HPDE6-E6E7 (cell line): ENCODE data around the gene ANKRD17.
"Not testable (repeated sequence)": the region's sequence is repeated elsewhere in the genome, so short reads cannot be mapped to it uniquely, and the experiment has no call there.

Experiments used
- DNase-seq: peaks from one replicate; pipeline ENCODE4 v3.0.0; 2011; ENCODE audit warnings: missing footprints; ENCODE audit errors: extremely low spot score

Gene ANKRD17

GRCh38 chr4:73248416-73248815 lies 10.2 kb downstream of the ANKRD17 start:
- DNase-seq, result no peak

DNA sequence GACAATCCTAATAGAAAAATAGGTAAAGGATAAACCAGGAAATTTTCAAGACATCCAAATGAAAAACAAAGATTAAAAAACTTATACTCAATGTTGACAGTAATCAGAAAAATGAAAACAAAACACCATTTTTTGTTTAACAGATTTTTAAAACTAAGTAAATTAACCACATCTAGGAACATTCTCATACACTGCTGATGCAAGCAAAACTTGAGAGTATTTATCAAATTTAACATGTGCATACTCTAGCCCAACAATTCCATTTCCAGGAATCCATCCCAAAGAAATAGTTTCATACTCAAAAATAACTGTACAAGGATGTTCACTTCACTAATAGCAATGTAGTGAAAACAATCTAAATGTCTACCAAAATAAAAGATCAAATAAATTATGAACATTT lies 11.5 kb downstream of the ANKRD17 start:
- DNase-seq, result no peak

DNA sequence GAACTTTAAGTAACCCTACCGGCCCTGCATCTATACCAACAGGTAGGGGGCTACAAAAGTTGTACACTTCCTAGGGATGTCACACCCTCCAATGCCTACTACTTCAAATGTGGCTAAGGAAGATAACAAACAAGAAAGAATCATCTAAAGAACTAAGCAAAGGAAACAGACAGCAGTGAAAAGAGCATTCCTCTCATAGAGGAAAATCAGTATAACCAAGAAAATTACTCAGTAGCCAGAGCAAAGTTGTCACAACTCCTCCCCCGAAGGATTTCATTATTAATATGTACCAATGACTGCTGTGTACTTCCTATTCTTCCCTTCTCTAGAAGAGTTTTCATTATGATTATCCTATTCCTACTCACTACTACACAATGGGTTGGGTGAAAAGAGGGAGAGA lies 12.6 kb downstream of the ANKRD17 start:
- DNase-seq, result no peak

DNA sequence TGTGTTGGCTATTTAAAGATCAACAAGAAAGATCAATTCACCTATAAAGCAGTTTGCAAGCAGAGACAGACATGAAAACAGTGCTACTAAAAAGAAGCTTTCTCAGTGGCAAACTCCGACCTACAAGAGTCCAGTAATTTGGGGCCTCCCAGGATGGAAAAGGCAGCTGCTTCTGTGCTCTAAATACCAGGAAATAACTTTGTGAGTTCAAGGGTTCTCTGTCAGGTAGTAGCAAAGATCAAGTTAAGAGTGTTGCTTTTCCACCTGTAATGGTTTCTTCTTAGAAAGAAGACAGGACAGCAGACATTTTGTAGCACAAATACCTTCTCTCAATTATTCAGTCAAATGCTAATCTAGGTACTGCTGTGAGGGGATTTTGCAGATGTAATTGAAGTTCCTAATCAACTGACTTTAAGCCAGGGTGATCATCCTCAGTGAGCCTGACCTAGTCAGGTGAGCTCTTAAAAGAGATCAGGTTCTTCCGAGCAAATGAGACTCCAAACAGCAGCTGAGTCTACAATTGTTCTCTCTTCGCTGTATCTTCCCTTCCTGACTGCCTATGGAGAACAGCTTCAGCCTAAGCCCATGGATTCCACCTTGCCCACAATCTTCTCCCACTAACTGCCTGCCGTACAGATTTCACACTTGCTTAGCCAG lies 13.5 kb downstream of the ANKRD17 start:
- no peak for DNase-seq

DNA sequence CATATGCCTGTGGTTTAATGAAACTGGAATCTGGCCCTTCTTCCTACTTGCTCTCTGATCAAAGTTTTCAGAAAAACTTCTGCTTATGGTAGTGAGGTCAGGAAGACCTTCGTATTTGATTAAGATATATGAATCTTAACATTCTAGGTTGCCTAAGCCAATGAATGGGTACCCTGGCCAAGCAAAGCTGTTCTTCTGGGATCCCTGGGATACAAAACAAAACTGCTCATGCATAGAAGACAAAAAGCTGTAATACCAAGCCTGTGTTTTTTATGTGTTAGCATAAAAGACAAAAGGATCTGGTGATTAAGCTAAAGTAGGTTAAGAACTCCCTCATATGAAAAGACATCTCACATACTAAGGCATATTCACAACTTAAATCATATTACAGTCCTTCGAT lies 21.6 kb downstream of the ANKRD17 start:
- DNase-seq, result no peak

DNA sequence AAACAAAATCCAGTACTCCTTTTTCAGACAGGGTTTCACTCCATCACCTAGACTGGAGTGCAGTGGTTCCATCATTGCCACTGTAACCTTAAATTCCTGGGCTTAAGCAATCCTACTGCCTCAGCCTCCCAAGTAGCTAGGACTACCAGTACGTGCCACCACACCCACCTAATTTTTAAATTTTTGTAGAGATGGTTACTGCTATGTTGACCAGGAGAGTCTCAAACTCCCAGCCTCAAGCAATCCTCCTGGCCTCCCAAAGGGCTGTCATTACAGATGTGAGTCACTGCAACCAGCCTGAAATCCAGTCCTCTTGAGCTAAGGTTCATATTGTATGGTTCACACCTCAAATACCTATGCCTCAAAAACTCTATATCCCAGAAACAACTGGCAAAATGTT lies 22.4 kb downstream of the ANKRD17 start:
- DNase-seq, result no peak

DNA sequence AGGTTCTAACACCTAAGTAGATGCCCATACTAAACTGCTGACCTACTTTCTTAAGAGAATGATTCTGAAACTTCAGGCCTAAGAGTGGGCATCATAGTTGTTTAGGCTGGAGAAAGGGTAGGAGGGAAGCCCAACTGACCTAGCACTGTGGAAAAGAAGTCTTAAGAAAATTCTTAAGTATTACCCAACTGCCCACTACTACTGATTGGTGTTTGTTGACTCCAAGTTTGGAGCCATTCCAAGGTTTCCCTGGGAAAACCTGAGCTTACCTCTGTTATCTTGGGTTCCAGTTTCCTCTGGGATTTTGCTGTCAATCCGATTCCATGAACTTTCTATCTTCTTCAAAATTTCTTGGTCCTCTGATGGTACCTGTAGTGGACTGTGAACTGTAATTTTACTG lies 23.9 kb downstream of the ANKRD17 start:
- no peak for DNase-seq

DNA sequence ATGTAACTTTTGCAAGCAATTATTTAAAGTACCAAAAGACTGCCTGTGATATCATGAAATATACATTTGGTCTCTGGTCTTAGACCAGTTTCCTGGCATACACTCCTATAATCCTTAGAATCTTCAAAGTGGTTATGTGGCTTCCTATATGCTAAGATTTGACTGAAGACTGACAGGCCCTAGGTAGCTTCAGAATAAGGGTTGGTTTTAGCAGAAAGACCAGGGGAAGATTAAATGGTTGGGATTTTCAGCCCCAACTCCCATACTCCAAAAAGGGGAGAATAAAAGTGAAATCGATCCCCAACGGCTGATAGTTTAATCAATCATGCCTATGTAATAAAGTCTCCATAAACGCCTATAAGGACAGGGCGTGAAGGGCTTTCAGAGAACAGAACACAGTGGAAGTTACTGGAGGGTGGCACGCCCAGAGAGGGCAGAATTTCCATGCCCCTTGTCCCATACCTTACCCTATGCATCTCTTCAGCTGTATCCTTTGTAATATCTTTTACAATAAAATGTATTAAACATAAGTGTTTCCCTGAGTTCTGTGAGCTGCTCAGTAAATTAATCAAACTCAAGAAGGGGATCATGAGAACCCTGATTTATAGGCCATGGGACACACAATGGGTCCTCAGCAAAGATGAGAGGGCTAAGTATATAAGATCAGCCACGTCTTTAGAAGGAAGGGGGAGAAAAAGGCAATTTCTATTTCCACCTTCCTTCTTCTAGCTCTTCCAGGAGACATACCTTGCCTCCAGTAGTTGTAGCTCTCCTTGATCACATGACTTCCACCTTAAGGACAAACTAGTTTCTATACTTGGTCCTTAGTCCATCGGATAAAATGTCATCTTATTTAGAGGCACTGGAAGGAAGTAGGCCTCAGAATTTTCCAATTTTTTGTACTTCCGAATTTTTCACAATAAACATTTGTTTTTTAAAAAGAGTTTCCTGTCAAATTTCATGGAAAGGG lies 26.8 kb downstream of the ANKRD17 start:
- no peak for DNase-seq

DNA sequence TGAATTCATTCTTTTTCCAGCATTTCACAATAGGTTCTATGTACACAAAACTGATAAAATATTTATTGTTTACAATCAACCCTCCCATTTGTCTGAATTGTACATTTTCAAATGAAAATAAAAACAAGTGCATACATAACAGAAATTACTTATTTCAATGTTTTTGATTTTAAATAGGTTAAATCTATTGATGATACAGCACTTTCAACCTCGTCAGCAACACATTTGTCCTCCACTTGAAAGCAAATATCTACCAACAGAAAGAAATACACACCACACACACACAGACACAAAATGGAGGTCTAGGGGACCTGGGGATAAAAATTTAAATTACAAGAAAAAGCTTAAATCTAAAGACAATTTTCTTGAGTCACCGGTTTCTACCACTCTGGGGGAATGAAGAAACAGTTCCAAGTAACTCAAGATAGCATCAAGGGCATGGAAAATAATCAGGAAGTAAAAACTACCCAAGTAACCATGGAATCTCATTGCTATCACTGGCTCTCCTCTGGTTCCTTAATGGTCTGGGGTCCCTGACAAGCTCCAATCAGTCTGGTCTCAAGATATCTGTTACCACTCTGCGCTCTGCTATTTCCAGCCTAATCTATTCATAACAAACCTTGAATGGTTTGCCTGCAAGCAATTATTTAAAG lies 27.6 kb downstream of the ANKRD17 start:
- no peak for DNase-seq

- not testable (repeated sequence) for DNase-seq
Measured at GRCh38 chr4:73228800-73229199, 29.8 kb downstream of the ANKRD17 start.

DNA sequence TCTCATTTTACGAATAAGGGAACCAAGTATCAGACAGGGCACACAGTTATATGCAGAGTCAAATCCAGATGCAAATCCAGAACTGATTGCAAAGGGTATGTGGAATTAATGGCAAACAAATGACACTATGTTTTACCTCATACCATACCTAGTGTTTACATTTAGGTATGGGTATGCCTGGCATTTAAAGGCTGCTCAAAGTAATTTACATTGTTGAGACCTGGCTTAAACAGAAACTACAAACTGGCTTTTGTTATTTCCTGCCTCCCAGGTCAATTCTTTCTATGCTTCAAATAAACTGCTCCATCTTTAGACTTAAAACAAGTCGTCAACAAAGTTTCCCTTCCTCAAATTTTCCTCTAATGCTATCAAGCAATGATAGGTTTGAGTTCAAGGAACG lies 33.7 kb downstream of the ANKRD17 start:
- no peak for DNase-seq

GRCh38 chr4:73223258-73223650 lies 35.3 kb downstream of the ANKRD17 start:
- no peak for DNase-seq

- peak; percentile 73 for DNase-seq
Measured at GRCh38 chr4:73222466-73223257, 35.9 kb downstream of the ANKRD17 start.

DNA sequence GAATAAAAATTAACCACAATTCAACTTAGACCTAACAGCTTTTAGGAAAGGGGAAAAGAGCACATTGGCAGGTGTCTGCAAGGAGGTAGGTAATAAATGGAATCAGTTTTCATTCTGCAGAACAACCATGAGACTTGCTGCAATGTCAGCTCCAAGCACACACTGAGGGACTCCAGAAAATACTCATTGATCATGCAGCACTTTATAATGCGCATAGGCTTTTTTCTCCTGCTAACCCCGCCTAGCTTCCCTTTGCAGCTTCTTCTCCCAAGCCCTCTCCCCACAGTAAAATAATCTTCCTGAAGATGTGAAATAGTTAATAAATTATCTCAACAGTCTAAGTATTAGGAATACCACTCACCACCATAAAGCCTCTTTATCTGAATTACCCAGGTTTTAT lies 36.9 kb downstream of the ANKRD17 start:
- DNase-seq, result no peak

GRCh38 chr4:73220815-73221214 lies 37.8 kb downstream of the ANKRD17 start:
- DNase-seq, result no peak

DNA sequence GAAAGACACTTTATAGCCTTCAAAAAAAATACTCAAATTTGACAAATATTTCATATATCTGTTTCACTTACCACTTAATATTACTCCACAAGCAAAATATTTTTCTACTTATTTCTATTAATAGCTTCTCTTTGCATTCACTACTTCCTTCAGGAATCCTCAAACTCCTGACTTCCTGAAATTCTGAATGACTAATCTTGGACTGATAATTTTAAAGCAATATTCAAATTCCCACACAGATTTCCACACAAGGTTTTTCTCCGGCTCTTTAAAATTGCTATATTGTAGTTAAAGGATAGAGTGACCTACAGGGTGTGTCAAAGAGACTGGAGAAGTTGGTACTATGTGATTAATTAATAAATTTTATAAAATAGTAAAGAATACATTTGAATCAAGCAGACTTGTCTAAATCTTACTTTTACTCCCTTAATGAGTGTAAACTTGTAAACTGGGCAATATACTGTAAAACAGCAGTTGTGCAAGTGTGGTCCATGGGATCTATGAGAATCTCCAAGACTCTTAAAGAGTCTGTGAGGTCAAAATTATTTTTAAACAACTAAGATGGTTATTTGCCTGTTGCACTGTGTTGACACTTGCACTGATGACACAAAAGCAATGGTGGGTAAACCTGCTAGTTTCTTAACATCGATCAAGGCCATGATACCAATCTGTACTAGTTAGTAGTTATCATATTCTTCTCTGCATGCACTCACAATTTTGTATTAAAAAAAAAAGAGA lies 44.5 kb downstream of the ANKRD17 start:
- DNase-seq, result no peak

- DNase-seq, result no peak
Measured at GRCh38 chr4:73212982-73213730, 45.4 kb downstream of the ANKRD17 start.

GRCh38 chr4:73211968-73212367 lies 46.6 kb downstream of the ANKRD17 start:
- DNase-seq, result no peak

DNA sequence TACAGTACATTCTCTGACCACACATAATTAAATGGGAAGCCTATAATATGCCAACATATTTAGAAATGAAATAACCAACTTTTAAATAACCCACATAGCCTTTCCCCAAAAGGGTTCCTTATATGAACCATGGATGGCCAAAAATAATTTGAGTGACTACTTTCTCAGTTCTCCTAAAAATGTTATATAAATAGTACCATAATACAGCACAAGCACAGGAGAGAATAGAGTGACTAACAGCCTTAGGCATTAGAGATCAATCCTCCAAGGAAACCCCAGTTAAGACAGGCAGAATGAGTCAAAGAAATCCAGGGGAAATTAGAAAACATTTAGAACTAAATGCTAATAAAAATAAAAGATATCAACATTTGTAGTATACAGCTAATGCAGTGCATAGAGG lies 50.2 kb downstream of the ANKRD17 start:
- DNase-seq, result peak; percentile 21

GRCh38 chr4:73206236-73206635 lies 52.4 kb downstream of the ANKRD17 start:
- DNase-seq, result no peak
